ENCODE data around the gene YY1. TPM values are rescaled to one million over a fixed set of nuclear protein-coding genes. Genes with fewer than 3 reads are reported as not detected.

The YY1 gene
- total RNA-seq, 2 donors from 2014 or later = 42.8 to 52.3 TPM

DNA sequence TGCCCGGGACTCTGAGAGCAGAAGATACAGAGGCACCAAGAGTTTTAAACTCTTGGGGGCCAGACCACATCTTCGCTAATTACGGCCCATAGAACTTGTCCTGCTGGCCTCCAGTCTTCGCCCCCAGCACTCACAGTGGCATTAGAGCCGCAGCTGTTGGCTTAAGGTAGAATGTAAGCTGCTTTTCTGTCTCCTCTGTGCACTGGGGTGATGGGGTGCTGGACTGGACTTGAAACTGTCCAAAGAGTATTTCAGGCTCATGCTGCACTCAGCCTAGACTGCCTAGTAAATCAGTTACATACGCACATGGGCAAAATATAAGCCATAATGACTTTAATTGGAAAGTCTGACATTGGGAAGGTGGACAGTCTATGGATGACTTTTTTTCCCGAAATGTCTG lies 29.0 kb downstream of the YY1 start:
- H3K9me3 ChIP-seq = no peaks in the 10 kb centered on the region
- DNase-seq (ENCODE audit: low spot score) = no peak
- H3K27me3 ChIP-seq (replicated peaks; ENCODE audit: insufficient read depth) = no peaks in the 10 kb centered on the region
- H3K27ac ChIP-seq = no peak overlapping the region
- H3K4me3 ChIP-seq = no peak overlapping the region
- TF ChIP-seq, protein P1, sequence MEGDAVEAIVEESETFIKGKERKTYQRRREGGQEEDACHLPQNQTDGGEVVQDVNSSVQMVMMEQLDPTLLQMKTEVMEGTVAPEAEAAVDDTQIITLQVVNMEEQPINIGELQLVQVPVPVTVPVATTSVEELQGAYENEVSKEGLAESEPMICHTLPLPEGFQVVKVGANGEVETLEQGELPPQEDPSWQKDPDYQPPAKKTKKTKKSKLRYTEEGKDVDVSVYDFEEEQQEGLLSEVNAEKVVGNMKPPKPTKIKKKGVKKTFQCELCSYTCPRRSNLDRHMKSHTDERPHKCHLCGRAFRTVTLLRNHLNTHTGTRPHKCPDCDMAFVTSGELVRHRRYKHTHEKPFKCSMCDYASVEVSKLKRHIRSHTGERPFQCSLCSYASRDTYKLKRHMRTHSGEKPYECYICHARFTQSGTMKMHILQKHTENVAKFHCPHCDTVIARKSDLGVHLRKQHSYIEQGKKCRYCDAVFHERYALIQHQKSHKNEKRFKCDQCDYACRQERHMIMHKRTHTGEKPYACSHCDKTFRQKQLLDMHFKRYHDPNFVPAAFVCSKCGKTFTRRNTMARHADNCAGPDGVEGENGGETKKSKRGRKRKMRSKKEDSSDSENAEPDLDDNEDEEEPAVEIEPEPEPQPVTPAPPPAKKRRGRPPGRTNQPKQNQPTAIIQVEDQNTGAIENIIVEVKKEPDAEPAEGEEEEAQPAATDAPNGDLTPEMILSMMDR (IDR thresholded peaks at IDR 0.05) = no peak
- no peak for ATAC-seq (ENCODE audit: insufficient number of reproducible peaks, low FRiP score, low read depth)
- peaks cover 14% of the 10 kb centered on the region for H3K36me3 ChIP-seq
- peaks cover 0 to 16% of the 10 kb centered on the region in 2 donors for H3K4me1 ChIP-seq (ENCODE audit: control insufficient read depth in 1 of 2, low read depth in 2 of 2)

DNA sequence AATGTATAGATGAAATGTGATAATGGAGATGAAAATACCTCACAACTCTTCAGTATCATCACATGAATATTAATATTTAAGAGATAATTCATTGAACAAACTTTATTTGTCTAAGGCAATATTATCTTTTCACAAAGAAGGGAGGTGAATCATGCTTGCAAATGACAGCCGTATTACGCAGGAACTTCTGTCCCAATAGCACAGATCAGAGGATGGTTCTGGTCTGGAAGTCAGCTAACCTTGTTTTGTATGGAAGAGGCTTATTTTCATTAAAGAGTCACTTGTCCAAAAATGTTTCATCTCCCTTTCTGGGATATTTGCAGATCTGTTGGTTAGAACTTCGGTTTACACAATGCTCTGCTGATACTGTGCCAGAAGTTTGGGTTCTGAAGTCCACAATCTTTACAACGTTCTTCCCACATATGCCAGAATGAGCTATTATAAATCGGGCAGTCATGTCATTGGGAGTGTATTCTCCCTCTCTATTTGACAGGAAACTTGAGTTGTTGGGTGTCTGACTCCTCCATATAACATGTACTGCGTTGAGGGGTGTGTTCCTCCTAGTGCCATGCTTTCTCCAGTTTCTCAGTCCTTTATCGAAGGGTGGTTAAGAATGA lies 29.8 kb downstream of the YY1 start:
- TF ChIP-seq, protein P1 (IDR thresholded peaks at IDR 0.05) = no peak
- peaks cover 8% of the 10 kb centered on the region for H3K36me3 ChIP-seq
- no peaks in the 10 kb centered on the region for H3K9me3 ChIP-seq
- ATAC-seq (ENCODE audit: insufficient number of reproducible peaks, low FRiP score, low read depth) (no peak), DNase-seq (ENCODE audit: low spot score) (no peak)
- no peak overlapping the region for H3K4me3 ChIP-seq
- no peaks in the 10 kb centered on the region for H3K27me3 ChIP-seq (replicated peaks; ENCODE audit: insufficient read depth)
- H3K27ac ChIP-seq = no peak overlapping the region
- peaks cover 0 to 9% of the 10 kb centered on the region in 2 donors for H3K4me1 ChIP-seq (ENCODE audit: control insufficient read depth in 1 of 2, low read depth in 2 of 2)

DNA sequence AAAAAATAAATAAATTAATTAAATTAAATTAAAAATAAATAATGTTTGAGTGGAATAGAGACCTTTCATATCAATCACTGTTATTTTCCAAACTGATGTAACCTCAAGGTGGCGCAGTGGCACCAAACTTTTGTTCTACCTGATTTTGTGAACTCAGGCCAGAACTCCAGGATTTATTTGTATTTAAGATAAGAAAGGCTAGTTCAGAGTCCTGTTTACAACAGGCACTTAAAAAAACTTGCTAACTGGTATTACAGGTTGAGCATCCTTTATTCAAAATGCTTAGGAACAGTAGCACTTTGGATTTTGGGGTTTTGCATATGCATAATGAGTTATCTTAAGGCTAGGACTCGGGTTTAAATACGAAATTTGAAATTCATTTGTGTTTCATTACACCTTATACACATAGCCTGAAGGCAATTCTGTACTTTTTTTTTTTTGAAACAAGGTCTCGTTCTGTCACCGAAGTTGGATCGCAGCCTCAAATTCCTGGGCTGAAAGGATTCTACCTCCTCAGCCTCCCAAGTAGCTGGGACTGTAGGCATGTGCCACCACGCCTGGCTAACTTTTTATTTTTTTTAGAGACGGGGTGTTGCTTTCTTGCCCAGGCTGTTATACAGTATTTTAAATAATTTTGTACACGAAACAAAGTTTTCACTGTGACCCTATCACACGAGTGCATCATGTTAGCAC lies 32.4 kb downstream of the YY1 start:
- Histone ChIP-seq H3K4me3 (no peak overlapping the region), H3K4me1 (ENCODE audit: control insufficient read depth in 1 of 2, low read depth in 2 of 2) (peaks cover 0 to 9% of the 10 kb centered on the region in 2 donors), H3K36me3 (no peaks in the 10 kb centered on the region), H3K27ac (no peak overlapping the region), H3K9me3 (no peaks in the 10 kb centered on the region), H3K27me3 (replicated peaks; ENCODE audit: insufficient read depth) (no peaks in the 10 kb centered on the region)
- DNase-seq (ENCODE audit: low spot score) = no peak
- TF ChIP-seq, protein P1 (IDR thresholded peaks at IDR 0.05) = no peak
- ATAC-seq (ENCODE audit: insufficient number of reproducible peaks, low FRiP score, low read depth) = no peak

DNA sequence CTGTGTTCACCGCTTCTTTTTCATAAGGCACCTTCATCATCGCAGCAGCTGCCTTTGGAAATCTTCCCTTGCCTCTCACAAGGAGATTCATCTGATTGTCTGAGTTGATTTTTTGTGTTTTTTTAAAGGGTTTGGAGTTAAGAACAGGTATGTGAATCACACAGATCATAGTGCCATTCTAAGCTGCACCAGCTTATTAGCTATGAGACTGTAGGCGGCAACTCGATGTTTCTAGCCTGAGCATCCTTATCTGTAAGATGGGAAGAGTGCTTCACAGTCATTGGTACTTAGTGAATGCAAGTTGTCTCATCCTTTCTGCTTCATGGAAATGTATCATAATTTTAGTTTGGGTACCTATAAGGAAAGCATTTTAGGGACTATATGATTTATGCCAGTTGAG lies 35.3 kb downstream of the YY1 start:
- DNase-seq (ENCODE audit: low spot score) = no peak
- H3K27me3 ChIP-seq (replicated peaks; ENCODE audit: insufficient read depth) = no peaks in the 10 kb centered on the region
- H3K4me1 ChIP-seq (ENCODE audit: control insufficient read depth in 1 of 2, low read depth in 2 of 2) = peaks cover 10 to 12% of the 10 kb centered on the region in 2 donors
- H3K9me3 ChIP-seq = no peaks in the 10 kb centered on the region
- H3K36me3 ChIP-seq = no peaks in the 10 kb centered on the region
- ATAC-seq (ENCODE audit: insufficient number of reproducible peaks, low FRiP score, low read depth) = no peak
- TF ChIP-seq, protein P1 (IDR thresholded peaks at IDR 0.05) = no peak
- H3K27ac ChIP-seq = no peak overlapping the region
- no peak overlapping the region for H3K4me3 ChIP-seq

DNA sequence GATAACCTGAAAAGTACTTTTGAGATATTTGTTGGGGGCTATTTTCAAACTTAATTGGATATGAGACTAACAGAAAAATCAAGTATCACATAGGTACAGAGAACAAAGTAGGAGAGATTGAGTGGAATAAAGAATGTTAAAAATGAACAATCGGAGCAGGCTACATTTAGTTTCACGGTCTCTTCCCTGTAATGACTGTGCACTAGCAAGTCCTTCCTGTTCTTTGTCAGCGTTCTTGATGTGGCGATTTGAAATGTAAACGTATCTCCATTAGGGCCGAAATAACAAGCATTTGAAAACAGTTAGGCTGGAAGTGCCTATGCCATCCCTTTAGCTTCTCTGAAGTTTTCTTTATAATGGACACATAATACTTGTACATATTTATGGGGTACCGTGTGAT lies 36.3 kb downstream of the YY1 start:
- Histone ChIP-seq H3K27ac (no peak overlapping the region), H3K4me3 (no peak overlapping the region), H3K27me3 (replicated peaks; ENCODE audit: insufficient read depth) (no peaks in the 10 kb centered on the region), H3K4me1 (ENCODE audit: control insufficient read depth in 1 of 2, low read depth in 2 of 2) (peaks cover 10 to 11% of the 10 kb centered on the region in 2 donors), H3K9me3 (no peaks in the 10 kb centered on the region), H3K36me3 (no peaks in the 10 kb centered on the region)
- TF ChIP-seq, protein P1 (IDR thresholded peaks at IDR 0.05) = no peak
- ATAC-seq (ENCODE audit: insufficient number of reproducible peaks, low FRiP score, low read depth) (no peak), DNase-seq (ENCODE audit: low spot score) (no peak)
